KBM-7 (cell line): ENCODE measurements around the gene SUPT5H.

Source experiments
- DNase-seq: peaks from one replicate; pipeline ENCODE4 v3.0.0-alpha.2; 2015
- in situ Hi-C: fragments of 300-500 bp; cut with MboI; formaldehyde crosslinking; loops from 2 replicates; pipeline ENCODE4 v1.14.3; 2020; ENCODE audit warnings: low sequenced_read_pairs, low pct_unique_long_range_greater_than_20kb, mixed read lengths

The SUPT5H gene

DNA sequence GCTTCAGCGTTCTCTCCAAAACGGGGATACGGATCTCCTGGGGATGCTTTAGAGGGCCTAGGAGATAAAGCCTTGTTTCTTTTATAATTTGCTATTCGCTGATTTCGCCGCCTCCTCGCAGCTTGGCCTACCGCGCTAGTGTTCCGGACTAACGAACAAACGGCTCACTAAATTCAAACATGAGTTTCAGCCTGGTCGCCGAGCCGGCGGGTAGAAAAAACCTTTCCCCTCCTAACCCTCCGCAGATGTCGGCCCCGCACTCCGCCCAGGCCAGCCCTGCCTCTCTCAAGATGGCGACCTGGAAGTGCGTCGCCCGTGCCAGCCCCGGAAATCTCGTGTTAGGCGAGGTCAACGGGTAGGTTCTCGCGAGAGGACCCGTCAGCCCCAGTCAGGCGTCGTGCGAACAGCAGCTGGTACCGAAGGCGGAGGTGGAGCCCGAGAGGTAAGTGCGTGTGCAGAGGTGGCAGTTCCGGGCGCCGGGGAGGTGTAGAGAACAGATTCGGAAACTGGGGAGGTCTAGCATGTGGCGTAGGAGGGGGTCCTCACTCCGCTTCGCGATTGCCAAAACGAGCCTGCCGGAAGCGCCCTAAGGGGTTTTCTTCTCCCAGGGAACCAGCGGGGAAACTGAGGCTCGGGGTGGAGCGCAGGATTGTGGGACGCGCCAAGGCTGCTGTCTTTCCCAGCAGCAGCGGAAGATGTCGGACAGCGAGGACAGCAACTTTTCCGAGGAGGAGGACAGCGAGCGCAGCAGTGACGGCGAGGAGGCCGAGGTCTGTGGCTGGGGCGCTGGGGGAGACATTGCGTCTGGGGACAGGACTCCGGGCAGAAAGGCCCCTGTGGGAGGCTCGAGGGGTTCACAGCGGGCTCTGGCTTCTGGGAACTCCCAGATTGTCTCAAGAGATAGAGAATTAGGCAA is at the start of gene SUPT5H:
Gene SUPT5H (plus strand): TSS at position 387 of the 916 bp plus-strand sequence. CDS start 309 bp downstream, at position 696.
- peak; percentile 97 for DNase-seq
- in situ Hi-C loops, result no loop called here

DNA sequence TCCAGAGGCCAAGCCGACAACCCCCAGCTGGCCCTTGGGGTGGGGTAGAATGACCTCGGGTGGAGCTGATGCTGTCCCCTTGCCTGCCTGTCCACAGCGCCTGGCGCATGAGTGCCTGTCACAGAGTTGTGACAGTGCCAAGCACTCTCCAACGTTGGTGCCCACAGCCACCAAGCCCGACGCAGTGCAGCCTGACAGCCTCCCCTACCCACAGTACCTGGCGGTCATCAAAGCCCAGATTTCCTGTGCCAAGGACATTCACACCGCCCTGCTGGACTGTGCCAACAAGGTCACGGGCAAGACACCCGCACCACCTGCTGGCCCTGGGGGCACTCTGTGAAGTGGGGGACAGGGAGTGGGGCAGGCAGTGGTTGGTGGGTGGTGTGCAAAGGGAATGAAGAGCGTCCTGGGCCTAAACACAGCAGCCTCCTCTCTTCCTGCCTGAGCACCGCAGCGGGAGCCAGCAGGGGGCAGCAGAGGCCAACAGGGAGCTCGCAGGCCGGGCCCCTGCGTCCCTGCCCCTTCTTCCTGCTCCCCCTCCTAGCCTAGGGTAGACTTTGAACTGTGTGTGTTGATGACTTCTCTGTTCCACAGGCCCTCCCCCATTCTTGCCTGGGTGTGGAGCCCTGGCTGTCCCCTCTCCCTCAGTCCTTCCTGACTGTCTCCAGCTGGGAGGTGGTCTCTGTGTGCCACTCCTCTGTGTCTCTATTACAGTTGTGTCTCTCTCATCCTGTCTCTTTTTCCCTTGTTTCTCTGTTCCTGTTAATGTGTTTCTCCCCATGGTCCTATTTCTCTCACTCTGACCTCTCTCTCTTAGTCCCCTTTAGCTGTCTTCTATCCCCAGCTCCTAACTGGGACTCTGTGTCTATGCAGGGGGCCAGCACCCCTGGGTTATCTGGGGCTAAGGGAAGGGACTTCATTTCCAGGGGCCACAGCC is 47.8 kb upstream of the SUPT5H start:
- in situ Hi-C loops, result no loop called here
- peak; percentile 96 for DNase-seq

DNA sequence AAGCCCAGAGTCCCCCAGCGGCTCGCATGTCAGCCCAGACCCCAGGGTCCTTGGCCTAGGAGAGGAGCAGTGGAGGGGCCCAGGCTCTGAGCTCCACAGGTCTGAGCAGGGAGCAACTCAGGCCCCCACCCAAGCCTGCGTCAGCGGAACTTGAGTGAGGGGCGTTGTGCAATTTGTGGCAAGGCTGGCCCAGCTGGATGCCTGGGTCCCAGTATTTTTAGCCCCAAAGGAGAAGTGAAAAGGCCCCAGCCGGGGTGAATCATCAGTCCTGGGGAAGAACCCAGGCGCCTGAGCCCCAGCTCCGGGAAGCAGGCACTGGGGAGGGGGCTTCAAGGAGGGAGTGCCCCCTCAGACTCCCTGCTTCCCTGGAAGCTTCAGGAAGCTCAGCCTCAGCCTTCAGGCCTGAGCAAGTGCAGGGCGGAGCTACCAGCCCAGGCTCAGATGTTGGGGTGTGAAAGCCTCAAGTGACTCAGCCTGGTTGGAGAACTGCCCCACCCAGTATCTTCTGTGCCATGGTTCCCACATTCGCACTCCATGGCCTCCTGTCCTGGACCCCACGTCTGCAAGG is 47.0 kb upstream of the SUPT5H start:
- DNase-seq, result peak; percentile 76
- in situ Hi-C loops, result no loop called here

DNA sequence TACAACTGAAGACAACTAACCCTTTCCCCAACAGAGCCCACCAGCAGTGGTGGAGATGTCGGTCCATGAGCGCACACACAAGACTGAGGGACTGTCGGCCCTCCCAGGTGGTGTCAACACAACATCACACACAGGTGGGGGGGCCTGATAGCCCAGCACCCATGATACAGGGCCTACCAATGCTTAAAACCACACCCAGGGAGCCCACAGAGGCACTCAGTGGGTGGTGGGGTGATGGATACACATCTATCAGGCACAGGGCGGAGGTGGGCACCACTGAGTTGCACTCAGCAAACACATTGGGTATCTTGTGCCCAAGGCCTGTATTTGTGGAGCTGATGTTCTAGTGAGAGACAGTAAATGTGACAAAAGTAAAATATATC is 45.7 kb upstream of the SUPT5H start:
- no peak for DNase-seq

DNA sequence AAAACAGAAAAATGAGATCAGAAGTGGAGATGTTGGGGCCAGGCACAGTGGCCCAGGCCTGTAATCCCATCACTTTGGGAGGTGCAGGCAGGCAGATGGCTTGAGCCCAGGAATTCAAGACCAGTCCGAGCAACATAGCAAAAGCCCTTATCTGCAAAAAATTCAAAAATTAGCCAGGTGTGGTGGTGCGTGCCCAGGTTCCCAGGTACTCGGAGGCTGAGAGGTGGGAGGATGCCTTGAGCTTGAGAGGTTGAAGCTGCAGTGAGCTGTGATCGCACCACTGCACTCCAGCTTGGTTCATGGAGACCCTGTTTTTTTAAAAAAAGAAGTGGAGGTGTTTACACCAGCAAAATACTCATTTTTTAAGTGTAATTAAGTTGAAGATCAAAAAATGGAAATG is 45.3 kb upstream of the SUPT5H start:
- no peak for DNase-seq
- in situ Hi-C loops, result no loop called here

More for the DNA sequence above, 45.7 kb upstream of the SUPT5H start:
- in situ Hi-C loops, result no loop called here

DNA sequence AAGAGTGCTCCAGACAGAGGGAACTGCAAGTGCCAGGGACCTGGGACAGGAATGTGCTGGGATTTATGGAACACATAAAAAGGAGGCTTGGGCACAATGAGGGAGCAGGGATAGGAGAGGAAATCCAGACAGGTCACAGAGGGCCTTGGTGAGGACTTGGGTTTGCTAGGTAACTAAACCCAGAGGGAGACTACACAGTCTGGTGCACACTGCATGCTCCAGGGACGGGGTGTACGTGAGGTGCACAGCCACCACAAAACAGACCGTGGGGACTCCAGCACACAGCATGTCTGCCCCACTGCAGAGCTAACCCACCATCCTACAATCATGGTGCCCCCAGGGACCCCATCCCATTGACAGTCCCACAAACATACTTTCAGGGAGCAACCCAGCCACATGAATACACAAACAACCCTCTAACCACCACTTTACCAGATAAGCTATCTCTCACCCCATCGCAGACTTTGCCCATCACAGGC is 44.3 kb upstream of the SUPT5H start:
- in situ Hi-C loops, result no loop called here
- DNase-seq, result no peak

DNA sequence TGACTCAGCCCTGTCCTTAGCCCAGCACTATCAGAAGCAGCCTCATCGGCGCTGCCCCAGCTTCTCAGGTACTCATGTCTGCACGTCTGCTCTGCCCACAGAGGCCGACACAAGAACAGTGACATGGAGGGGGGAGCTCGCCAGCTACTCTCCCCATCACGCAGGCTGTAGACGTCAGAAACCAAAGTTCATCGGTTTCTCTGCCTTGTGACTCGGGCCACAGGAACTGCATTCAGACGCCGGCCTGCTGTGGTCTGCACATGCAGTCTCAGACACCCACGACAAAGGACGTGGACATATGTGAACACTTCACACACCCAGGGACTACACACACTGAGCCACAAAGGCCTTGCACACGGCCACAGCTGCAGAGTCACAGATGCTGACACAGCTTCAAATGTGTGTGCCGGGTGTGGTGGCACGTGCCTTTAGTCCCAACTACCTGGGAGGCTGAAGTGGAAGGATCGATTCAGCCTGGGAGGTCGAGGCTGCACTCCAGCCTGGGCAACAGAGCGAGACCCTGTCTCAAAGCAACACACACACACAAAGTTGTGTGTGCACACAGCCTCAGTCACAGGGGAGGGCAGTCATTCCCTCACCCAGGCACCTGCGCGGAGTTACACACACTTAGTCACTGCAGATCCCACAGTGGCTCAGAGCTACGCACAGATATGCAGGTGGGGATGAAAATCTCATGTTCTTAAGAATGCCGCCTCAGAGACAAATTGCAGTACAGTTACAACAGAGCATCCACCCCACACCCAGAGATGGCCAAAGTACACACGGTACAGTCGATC is 43.6 kb upstream of the SUPT5H start:
- in situ Hi-C loops, result no loop called here
- peak; percentile 42 for DNase-seq

DNA sequence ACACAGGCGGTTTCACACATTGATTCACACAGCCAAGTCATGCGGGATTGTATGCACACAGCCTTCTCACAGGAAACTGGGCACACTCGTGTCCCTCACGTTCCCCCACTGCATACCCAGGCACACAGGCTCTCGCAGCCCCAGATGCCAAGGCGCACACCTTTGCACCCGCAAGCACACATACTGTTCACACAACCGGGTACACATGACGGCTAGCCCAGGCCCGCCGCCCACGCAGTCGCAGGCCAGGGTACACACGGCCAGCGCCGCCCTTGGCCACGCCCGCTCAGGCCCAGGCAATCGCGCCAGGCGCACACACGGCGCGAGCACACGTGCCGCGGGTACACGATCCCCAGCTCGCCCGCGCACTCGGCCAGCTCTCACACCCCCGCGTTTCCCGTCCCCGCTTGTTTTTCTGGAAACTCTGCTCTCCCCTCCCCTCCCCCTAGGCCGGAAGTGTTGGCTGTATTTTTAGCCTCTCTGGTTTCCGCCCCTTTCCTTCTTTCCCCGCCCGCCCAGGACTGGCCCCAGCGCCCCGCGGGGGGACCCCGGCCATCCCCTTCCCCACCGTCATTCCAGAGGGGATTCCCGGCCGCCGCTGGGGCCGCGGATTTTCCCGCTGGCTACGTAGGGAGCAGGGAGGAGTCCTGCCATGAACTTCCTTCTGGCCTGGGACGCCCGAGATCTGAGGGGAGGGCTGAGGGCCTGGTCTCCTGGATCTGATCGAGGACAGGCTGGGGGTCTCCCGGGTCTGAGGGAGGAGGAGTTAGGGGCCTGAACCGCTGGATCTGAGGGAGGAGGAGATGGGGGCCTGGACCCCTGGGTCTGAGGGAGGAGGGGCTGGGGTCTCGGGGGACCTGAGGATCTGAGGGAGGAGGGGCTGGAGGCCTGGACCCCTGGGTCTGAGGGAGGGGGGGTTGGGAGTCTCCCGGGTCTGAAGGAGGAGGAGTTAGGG is 42.8 kb upstream of the SUPT5H start:
- DNase-seq, result peak; percentile 93
- in situ Hi-C loops, result no loop called here

DNA sequence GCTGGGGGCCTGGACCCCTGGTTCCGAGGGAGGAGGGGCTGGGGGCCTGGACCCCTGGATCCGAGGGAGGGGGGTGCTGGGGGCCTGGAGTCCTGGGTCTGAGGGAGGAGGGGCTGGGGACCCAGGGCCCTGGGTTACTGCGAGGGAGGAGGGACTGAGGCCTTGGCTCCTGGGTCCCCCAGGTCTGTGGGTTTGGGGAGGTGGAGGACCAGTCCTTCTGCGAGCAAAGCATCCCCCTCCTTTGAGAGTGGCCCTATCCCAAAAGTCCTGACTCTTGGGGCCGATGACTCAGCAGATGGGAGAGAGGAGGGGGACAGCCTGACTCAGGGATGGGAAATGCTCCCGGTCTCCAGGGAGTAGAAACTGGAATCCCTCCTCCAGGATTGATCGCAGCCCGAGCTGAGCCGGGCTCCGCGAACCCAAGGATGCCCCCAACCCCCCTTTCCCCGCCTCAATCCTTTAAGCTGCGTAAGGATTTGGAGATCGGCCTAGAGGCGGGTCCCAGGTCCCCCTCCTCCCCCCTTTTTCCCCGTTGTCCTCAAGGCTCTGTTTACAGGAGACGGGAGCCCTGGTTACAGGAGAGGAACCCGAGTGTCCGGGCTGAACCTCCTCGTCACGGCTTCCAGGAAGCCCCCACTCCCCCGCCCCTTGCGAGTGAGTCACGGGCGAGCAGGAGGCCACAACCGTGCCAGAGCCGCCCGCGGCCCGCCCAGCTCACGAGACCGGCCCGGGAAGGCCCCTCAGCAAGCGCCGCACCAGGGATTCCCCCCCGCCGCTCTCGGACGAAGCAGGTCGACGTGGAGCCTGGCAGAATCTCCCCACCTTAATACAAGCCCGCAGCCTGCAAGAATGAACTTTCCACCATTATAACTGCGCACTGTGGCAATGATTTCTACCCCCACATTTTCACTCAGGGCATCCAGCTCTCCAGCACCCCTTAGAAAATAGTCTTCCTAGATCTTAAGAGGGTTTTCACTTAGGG is 41.8 kb upstream of the SUPT5H start:
- DNase-seq, result peak; percentile 89
- in situ Hi-C loops, result no loop called here

DNA sequence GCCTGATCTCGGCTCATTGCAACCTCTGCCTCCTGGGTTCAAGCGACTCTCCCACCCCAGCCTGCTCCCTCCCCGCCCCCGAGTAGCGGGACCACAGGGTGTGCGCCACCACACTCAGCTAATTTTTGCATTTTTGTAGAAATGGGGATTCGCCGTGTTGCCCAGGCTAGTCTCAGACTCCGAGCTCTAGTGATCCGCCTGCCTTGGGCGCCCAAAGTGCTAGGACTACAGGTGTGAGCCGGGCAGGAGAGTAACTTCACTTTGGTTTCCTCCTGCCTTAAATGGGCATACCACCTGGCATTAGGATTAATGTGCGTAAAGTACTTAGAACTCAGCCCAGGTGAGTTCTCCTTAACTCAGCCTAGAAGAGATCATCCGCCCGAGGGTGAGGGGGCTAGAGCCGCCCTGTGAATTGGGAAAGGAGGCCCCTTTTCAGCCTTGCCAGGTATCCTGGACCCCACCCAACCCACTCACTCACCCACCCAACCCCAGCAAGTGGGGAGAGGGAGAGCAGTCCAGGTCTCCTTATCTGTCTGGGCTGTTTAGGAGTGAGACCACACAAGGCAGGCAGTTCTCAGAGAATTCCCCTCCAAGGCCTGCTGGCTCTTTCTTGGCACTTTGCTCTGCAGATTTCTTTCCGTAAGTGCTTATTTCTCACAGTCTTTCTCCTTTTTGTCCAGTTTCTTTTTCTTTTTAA is 40.0 kb upstream of the SUPT5H start:
- DNase-seq, result no peak
- in situ Hi-C loops, result no loop called here

DNA sequence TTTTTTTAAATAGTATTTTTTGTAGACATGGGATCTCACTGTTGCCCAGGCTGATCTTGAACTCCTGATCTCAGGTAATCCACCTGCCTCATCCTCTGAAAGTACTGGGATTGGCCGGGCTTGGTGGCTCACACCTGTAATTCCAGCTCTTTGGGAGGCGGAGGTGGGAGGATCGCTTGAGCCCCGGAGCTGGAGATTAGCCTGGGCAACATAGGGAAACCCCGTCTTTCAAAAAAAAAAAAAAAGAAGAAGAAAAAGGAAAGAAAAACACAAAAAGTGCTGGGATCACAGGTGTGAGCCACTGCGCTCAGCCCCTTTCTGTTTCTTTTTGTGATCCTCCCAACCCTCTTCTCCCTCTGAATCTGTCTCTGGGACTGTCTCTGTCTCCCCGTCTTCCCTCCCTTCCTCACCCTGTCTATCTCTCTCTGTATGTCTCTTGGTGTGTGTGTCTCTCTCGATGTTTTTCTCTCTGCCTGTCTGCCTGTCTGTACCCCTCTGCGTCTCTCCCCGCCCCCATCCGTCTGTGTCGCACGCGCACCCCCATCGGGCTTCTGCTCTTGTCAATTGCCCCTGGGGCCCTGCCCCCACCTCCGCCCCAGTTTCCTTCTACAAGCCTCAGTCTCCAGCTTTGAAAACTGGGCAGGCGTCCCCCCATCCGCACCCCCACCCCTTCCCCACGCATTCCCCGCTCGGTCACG is 39.3 kb upstream of the SUPT5H start:
- in situ Hi-C loops, result no loop called here
- DNase-seq, result peak; percentile 67

DNA sequence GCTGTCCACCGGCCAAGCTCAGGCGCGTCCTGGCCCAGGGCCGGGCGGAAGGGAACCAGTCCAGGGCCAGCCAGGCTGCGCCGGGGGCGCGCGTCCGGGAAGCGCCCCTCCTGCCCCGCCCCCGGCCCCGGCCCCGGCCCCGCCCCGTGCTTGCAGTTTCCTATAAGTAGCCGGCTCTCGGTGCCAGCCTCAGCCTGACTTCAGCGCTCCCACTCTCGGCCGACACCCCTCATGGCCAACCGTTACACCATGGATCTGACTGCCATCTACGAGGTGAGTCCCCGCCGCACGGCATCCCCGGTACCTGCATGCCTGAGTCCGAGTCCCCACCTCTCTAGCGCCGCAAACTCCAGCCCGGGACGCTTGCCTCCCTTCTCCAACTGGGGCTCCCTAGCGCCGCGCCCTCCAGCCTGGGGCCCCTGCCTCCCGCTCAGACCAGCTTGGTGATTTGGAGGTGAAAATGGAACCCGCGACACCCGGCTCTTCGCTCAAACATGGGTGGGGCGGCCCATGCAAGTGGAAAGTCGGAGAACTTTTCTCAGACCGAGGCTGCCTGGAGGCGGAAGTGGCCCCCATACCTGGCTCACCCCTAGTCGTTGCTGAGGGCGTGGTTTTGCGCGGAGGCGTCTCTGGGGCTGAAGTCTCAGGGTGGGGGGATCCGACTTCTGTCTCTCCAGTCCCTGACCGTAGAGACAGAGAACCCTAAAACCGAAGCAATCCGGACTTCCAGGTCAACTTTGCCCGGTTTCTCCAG is 38.5 kb upstream of the SUPT5H start, which contains the start of gene ZFP36:
Gene ZFP36 (plus strand): TSS at position 192 of the 754 bp plus-strand sequence. CDS start 58 bp downstream, at position 250.
- in situ Hi-C loops, result no loop called here
- peak; percentile 74 for DNase-seq

DNA sequence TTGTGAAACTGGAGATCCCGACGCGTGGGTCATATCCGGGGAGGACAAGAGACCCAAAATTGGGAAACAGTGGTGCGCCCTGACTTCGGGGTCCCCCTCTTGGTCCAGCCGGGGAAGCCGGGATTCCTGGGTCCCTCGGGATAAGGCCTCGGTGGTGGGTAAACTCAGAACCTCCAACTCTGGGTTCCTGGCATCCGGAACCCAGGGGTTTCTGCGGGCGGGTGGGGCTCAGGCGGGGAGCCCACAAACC is 38.0 kb upstream of the SUPT5H start:
- no peak for DNase-seq
- in situ Hi-C loops, result no loop called here

DNA sequence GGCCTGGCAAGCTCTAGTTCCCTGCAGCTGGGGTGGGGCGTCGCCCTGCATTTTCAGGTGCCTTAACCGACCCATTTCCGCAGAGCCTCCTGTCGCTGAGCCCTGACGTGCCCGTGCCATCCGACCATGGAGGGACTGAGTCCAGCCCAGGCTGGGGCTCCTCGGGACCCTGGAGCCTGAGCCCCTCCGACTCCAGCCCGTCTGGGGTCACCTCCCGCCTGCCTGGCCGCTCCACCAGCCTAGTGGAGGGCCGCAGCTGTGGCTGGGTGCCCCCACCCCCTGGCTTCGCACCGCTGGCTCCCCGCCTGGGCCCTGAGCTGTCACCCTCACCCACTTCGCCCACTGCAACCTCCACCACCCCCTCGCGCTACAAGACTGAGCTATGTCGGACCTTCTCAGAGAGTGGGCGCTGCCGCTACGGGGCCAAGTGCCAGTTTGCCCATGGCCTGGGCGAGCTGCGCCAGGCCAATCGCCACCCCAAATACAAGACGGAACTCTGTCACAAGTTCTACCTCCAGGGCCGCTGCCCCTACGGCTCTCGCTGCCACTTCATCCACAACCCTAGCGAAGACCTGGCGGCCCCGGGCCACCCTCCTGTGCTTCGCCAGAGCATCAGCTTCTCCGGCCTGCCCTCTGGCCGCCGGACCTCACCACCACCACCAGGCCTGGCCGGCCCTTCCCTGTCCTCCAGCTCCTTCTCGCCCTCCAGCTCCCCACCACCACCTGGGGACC is 37.6 kb upstream of the SUPT5H start:
- DNase-seq, result peak; percentile 20
- in situ Hi-C loops, result no loop called here
